NB4 (cell line): ENCODE measurements around the gene NFIA.
"Not testable (repeated sequence)": the region's sequence is repeated elsewhere in the genome, so short reads cannot be mapped to it uniquely, and the experiment has no call there.

Source experiments
- DNase-seq: peaks from one replicate; pipeline ENCODE4 v3.0.0; 2010; ENCODE audit warnings: low read depth
- H3K4me3 ChIP-seq: one replicate; pipeline ENCODE4 v1.5.1; 2011; ENCODE audit warnings: mild to moderate bottlenecking, low read depth, low read length, moderate library complexity
- CTCF ChIP-seq: IDR thresholded peaks from one replicate; pipeline ENCODE4 v1.5.1; 2012; ENCODE audit warnings: low read depth, low read length
- MAX ChIP-seq: IDR thresholded peaks from 2 replicates; pipeline ENCODE4 v1.6.1; 2011; ENCODE audit warnings: low read depth, low read length
- MYC ChIP-seq: IDR thresholded peaks from 2 replicates; pipeline ENCODE4 v1.6.1; 2011; ENCODE audit warnings: low read depth, low read length
- POLR2A ChIP-seq: IDR thresholded peaks from 2 replicates; pipeline ENCODE4 v1.6.1; 2011; ENCODE audit warnings: mild to moderate bottlenecking; ENCODE audit not compliant: insufficient read length; ENCODE audit errors: extremely low read depth

NFIA gene

GRCh38 chr1:61276246-61276645, 193.9 kb downstream of the NFIA start:
- no peak for DNase-seq
- H3K4me3 ChIP-seq: no peak overlapping the region
- TF ChIP-seq MAX (no peak), POLR2A (no peak), MYC (no peak), CTCF (no peak)

GRCh38 chr1:61277121-61277690, 194.8 kb downstream of the NFIA start:
- no peak for DNase-seq
- no peak overlapping the region for H3K4me3 ChIP-seq
- TF ChIP-seq CTCF (no peak), MYC (no peak), POLR2A (no peak), MAX (no peak)

- not testable (repeated sequence) for H3K4me3 ChIP-seq, DNase-seq
Observed at GRCh38 chr1:61278503-61278902, 196.1 kb downstream of the NFIA start.

- DNase-seq: no peak
- H3K4me3 ChIP-seq: no peak overlapping the region
- TF ChIP-seq POLR2A (no peak), CTCF (no peak), MYC (no peak), MAX (no peak)
Observed at GRCh38 chr1:61278966-61279365, 196.6 kb downstream of the NFIA start.

GRCh38 chr1:61279570-61279969, 197.2 kb downstream of the NFIA start:
- H3K4me3 ChIP-seq: no peak overlapping the region
- no peak for DNase-seq
- TF ChIP-seq POLR2A: no peak
- no peak for TF ChIP-seq MYC
- no peak for TF ChIP-seq MAX
- TF ChIP-seq CTCF: no peak

- DNase-seq: no peak
- no peak overlapping the region for H3K4me3 ChIP-seq
- TF ChIP-seq MYC (no peak), POLR2A (no peak), CTCF (no peak), MAX (no peak)
Observed at GRCh38 chr1:61280452-61280851, 198.1 kb downstream of the NFIA start.
